NCI-H69 (cell line): Measurements from ENCODE around the gene FAAH.

ENCODE experiments used
- DNase-seq: peaks from one replicate; lab custom pipeline; 2025; lab: John Stamatoyannopoulos, UW

FAAH gene

GRCh38 chr1:46422261-46422871 is 28.2 kb downstream of the FAAH start:
- no peak for DNase-seq

GRCh38 chr1:46423574-46424240 is 29.6 kb downstream of the FAAH start:
- no peak for DNase-seq

GRCh38 chr1:46424730-46425129 is 30.6 kb downstream of the FAAH start:
- no peak for DNase-seq

- no peak for DNase-seq
Observed at GRCh38 chr1:46425726-46426125, 31.6 kb downstream of the FAAH start.

- no peak for DNase-seq
Observed at GRCh38 chr1:46427541-46427940, 33.4 kb downstream of the FAAH start.

GRCh38 chr1:46429436-46429835 is 35.3 kb downstream of the FAAH start:
- no peak for DNase-seq

GRCh38 chr1:46431695-46432094 is 37.6 kb downstream of the FAAH start:
- DNase-seq, result no peak

- no peak for DNase-seq
Observed at GRCh38 chr1:46432781-46433327, 38.7 kb downstream of the FAAH start.

- DNase-seq, result no peak
Observed at GRCh38 chr1:46434358-46434757, 40.2 kb downstream of the FAAH start.

GRCh38 chr1:46436844-46437243 is 42.7 kb downstream of the FAAH start:
- DNase-seq, result no peak

GRCh38 chr1:46437723-46438122 is 43.6 kb downstream of the FAAH start:
- no peak for DNase-seq

- no peak for DNase-seq
Observed at GRCh38 chr1:46438346-46438745, 44.2 kb downstream of the FAAH start.

GRCh38 chr1:46440478-46440877 is 46.4 kb downstream of the FAAH start:
- DNase-seq, result no peak

GRCh38 chr1:46442317-46443161 is 48.4 kb downstream of the FAAH start:
- peak; percentile 87 for DNase-seq

- DNase-seq, result no peak
Observed at GRCh38 chr1:46444466-46444865, 50.3 kb downstream of the FAAH start.

GRCh38 chr1:46445773-46446256 is 51.7 kb downstream of the FAAH start:
- DNase-seq, result peak; percentile 4

- peak; percentile 82 for DNase-seq
Observed at GRCh38 chr1:46446646-46447498, 52.8 kb downstream of the FAAH start.

- no peak for DNase-seq
Observed at GRCh38 chr1:46447499-46448108, 53.5 kb downstream of the FAAH start.

GRCh38 chr1:46448109-46448911 is 54.2 kb downstream of the FAAH start:
- DNase-seq, result peak; percentile 89
